ENCODE data around the gene CFAP100. TPM values are rescaled to one million over a fixed set of nuclear protein-coding genes. Genes with fewer than 3 reads are reported as not detected.

Gene CFAP100
- total RNA-seq, 1 donor from 2014 or later: 4.3 TPM

DNA sequence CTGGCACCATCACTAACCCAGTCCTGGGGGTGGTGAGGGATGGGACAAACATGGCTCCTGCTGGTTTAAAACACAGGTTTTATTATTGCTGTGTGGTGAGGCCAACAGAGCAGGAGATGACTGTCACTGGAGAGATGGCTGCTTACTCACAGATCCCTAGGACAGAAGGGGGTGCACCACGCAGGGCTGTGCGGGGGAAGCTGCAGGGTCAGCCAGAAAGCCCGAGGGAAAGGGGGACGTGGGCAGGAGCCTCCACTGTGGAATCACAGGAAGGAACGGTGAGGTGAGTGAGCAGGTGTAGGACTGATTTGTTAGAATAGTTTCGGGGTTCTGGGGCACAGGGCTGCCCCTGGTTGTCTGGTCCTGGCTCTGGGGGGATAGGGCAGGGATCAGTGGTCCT is 7.5 kb downstream of the CFAP100 start:
- TF ChIP-seq, protein P1, sequence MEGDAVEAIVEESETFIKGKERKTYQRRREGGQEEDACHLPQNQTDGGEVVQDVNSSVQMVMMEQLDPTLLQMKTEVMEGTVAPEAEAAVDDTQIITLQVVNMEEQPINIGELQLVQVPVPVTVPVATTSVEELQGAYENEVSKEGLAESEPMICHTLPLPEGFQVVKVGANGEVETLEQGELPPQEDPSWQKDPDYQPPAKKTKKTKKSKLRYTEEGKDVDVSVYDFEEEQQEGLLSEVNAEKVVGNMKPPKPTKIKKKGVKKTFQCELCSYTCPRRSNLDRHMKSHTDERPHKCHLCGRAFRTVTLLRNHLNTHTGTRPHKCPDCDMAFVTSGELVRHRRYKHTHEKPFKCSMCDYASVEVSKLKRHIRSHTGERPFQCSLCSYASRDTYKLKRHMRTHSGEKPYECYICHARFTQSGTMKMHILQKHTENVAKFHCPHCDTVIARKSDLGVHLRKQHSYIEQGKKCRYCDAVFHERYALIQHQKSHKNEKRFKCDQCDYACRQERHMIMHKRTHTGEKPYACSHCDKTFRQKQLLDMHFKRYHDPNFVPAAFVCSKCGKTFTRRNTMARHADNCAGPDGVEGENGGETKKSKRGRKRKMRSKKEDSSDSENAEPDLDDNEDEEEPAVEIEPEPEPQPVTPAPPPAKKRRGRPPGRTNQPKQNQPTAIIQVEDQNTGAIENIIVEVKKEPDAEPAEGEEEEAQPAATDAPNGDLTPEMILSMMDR (conservative IDR thresholded peaks at IDR 0.05): no peak
- Mint-ChIP-seq H3K27me3 (no peaks in the 10 kb centered on the region), H3K9me3 (peaks cover 7% of the 10 kb centered on the region), H3K4me3 (no peak overlapping the region), H3K27ac (no peak overlapping the region), H3K36me3 (no peaks in the 10 kb centered on the region), H3K4me1 (ENCODE audit: unreplicated experiment) (peaks cover 6% of the 10 kb centered on the region)
- DNase-seq (ENCODE audit: extremely low spot score, unreplicated experiment): peak; percentile 43

DNA sequence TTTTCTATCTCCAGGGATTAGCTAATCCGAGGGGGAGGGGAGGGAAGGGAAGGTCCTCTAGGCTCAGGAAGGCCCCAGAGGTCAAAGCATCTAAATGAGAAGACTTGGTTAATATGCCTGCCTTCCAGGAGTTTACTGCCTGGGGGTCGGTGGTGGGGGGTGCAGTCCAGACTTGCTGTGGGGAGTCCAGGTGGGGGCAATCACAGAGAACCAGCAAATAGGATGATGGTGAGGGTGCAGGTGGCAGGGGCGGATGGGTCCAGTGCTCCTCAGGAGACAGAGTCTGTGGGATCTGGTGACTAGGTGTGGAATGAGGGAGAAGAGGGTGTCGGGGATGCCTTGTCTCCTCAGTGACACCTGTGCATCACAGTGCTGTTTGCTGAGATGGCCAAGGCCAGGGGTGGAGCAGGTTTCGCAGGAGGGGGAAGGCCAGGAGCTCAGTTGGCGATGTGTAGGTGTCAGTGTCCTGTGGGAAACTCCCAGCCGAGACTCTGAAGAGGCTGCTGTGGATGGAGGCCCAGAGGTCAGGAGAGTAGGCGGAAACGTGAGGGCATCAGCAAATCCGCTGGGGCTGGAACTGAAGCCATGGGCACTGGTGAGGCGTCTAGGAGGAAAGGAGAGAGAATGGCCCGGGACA is 8.1 kb downstream of the CFAP100 start:
- peaks cover 6% of the 10 kb centered on the region for H3K4me1 Mint-ChIP-seq (ENCODE audit: unreplicated experiment)
- H3K27me3 Mint-ChIP-seq: no peaks in the 10 kb centered on the region
- peaks cover 7% of the 10 kb centered on the region for H3K9me3 Mint-ChIP-seq
- no peaks in the 10 kb centered on the region for H3K36me3 Mint-ChIP-seq
- peak; percentile 53 for DNase-seq (ENCODE audit: extremely low spot score, unreplicated experiment)
- TF ChIP-seq, protein P1 (conservative IDR thresholded peaks at IDR 0.05): no peak
- H3K27ac Mint-ChIP-seq: no peak overlapping the region
- no peak overlapping the region for H3K4me3 Mint-ChIP-seq

DNA sequence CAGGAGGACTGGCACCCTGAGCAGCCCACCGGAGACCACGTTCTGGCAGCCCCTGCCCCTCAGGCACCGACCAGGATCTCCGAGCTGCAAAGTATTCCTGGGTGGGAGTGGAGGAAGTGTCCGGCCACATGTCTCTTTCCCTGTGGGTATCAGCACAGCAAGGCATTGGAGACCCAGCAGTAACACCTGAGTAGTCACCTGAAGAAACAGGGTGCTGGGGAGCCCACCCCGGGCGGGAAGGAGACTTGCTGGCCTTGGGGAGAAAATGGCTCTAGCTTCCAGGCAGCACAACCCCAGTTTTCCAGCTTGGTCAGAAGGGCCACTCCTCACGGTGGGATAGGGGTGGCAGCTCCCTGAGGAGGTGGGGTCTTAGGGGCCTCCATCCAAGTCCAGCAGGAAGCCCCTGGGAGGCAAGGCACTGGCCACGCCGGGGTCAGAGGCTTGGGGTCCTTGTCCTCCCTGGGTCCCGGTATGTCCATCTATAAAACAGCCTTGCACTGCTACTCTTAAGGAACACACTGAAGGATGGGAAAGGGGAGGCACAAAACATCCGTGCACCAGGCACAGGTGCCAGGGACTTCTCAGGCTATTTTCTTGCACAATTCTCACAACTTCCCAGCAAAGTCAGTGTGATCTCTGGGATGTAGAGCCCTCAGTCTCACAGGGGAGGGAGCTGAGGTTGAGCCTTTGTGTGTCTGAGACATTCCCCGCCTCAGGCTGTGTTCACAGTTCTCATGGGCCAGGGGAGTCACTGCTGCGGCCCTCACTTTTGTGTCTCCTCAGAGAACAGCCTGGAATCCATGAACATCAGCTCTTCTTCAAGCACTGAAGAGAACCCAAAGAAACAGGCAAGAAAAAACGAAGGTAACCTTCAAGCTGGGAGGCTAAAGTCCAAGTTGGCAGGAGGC is 11.9 kb downstream of the CFAP100 start:
- peak; percentile 10 for DNase-seq (ENCODE audit: extremely low spot score, unreplicated experiment)
- Mint-ChIP-seq H3K36me3 (no peaks in the 10 kb centered on the region), H3K27me3 (peaks cover 10% of the 10 kb centered on the region), H3K4me1 (ENCODE audit: unreplicated experiment) (no peaks in the 10 kb centered on the region), H3K4me3 (no peak overlapping the region), H3K9me3 (no peaks in the 10 kb centered on the region), H3K27ac (no peak overlapping the region)
- TF ChIP-seq, protein P1 (conservative IDR thresholded peaks at IDR 0.05): no peak

DNA sequence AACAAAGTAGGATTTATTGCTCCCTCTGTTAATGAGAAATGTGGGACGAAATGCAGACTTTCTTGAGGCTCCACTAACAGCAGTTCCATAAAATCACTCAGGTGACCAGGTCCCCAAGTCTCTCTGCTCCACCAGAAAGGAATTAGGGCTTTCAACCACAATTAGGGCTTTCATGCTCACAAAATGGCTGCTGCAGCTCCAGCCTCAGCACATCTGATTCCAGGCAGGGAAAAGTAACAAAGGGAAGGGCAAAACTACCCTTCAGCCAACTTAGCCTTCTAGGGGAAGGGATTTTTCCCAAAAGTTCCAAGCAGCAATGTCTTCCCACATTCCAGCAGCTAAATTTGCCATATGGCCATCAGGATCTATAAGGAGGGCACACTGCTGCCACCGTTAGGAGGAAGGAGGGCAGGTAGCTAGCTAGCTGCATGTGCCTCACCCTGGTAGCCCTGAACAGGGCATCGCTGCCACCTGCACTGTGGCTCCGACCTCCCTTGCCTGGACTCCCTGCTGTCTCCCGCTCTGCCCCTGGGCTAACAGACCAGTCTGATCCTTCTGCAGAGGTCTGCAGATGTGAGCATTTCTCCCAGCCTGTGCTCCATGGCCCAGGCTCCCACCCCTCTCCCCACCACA is 12.8 kb downstream of the CFAP100 start:
- no peak overlapping the region for H3K27ac Mint-ChIP-seq
- H3K4me1 Mint-ChIP-seq (ENCODE audit: unreplicated experiment): no peaks in the 10 kb centered on the region
- H3K27me3 Mint-ChIP-seq: peaks cover 13% of the 10 kb centered on the region
- TF ChIP-seq, protein P1 (conservative IDR thresholded peaks at IDR 0.05): no peak
- no peaks in the 10 kb centered on the region for H3K36me3 Mint-ChIP-seq
- DNase-seq (ENCODE audit: extremely low spot score, unreplicated experiment): peak; percentile 51
- no peaks in the 10 kb centered on the region for H3K9me3 Mint-ChIP-seq
- no peak overlapping the region for H3K4me3 Mint-ChIP-seq

DNA sequence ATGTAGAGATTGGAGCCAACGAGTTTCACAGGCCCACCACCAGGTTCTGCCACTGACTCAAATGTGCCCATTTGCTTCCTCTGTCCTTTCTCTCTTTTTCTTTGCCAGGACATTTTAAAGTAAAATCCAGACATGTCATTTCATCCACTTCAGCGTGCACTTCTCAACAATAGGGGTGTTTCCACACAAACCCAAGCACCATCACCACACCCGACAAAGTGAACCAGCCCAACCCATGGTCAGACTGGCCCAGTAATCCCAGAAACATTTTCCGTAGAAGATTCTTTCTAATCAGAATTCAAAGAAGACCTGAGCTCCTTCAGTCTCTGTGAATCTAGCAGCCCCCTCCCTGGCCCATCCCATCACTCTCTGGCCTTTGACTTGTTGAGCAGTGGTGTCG is 13.4 kb downstream of the CFAP100 start:
- Mint-ChIP-seq H3K9me3 (no peaks in the 10 kb centered on the region), H3K27me3 (peaks cover 13% of the 10 kb centered on the region), H3K4me1 (ENCODE audit: unreplicated experiment) (no peaks in the 10 kb centered on the region), H3K36me3 (no peaks in the 10 kb centered on the region), H3K27ac (no peak overlapping the region), H3K4me3 (no peak overlapping the region)
- TF ChIP-seq, protein P1 (conservative IDR thresholded peaks at IDR 0.05): no peak
- DNase-seq (ENCODE audit: extremely low spot score, unreplicated experiment): peak; percentile 25

All from type B pancreatic cell (in vitro differentiated cells).